HG03159 (cell line): ENCODE results near the gene LENEP.
A peak's percentile ranks its signal among the peaks of the same experiment; 100 is the strongest.
"Not testable (repeated sequence)": the region's sequence is repeated elsewhere in the genome, so short reads cannot be mapped to it uniquely, and the experiment has no call there.

Source experiments
- ATAC-seq: cut with Tn5 transposase; IDR thresholded peaks from one replicate; pipeline ENCODE4 v1.9.1; 2021; ENCODE audit warnings: mild to moderate bottlenecking, moderate library complexity; ENCODE audit not compliant: unreplicated experiment

Gene LENEP

GRCh38 chr1:154974808-154975408 is 18.5 kb upstream of the LENEP start:
- ATAC-seq, result peak; percentile 40

GRCh38 chr1:154975409-154976059 is 17.9 kb upstream of the LENEP start:
- ATAC-seq, result no peak

- not testable (repeated sequence) for ATAC-seq
Measured at GRCh38 chr1:154977762-154978161, 15.6 kb upstream of the LENEP start.

- no peak for ATAC-seq
Measured at GRCh38 chr1:154978360-154978759, 15.0 kb upstream of the LENEP start.

- ATAC-seq, result no peak
Measured at GRCh38 chr1:154982341-154982740, 11.0 kb upstream of the LENEP start.

GRCh38 chr1:154982897-154983648 is 10.3 kb upstream of the LENEP start, which contains the start of gene FLAD1:
Gene FLAD1, plus strand, starts transcription at chr1:154983344. Its CDS starts 351 bp downstream, at chr1:154983695.
- ATAC-seq, result peak; percentile 96

- no peak for ATAC-seq
Measured at GRCh38 chr1:154983776-154984466, 9.5 kb upstream of the LENEP start.

GRCh38 chr1:154986736-154987135 is 6.7 kb upstream of the LENEP start:
- ATAC-seq, result not testable (repeated sequence)

GRCh38 chr1:154987326-154987725 is 6.1 kb upstream of the LENEP start:
- no peak for ATAC-seq

- ATAC-seq, result no peak
Measured at GRCh38 chr1:154988058-154988954, 5.1 kb upstream of the LENEP start.

- no peak for ATAC-seq
Measured at GRCh38 chr1:154989195-154989860, 4.1 kb upstream of the LENEP start.

- ATAC-seq, result no peak
Measured at GRCh38 chr1:154990276-154990675, 3.1 kb upstream of the LENEP start.

- no peak for ATAC-seq
Measured at GRCh38 chr1:154992721-154993571, 440 bp upstream of the LENEP start.

- no peak for ATAC-seq
Measured at GRCh38 chr1:154994269-154994587, 842 bp downstream of the LENEP start.

GRCh38 chr1:154994591-154994990 is 1.2 kb downstream of the LENEP start:
- ATAC-seq, result no peak

GRCh38 chr1:154995301-154995983 is 2.1 kb downstream of the LENEP start:
- ATAC-seq, result not testable (repeated sequence)

- no peak for ATAC-seq
Measured at GRCh38 chr1:154996966-154997701, 3.7 kb downstream of the LENEP start.
